ENCODE measurements around the gene GTPBP1. TPM values are rescaled to one million over a fixed set of nuclear protein-coding genes. Genes with fewer than 3 reads are reported as not detected.

Gene GTPBP1
- total RNA-seq, 4 donors from 2014 or later: 16.2 to 71.5 (median 56.1) TPM

DNA sequence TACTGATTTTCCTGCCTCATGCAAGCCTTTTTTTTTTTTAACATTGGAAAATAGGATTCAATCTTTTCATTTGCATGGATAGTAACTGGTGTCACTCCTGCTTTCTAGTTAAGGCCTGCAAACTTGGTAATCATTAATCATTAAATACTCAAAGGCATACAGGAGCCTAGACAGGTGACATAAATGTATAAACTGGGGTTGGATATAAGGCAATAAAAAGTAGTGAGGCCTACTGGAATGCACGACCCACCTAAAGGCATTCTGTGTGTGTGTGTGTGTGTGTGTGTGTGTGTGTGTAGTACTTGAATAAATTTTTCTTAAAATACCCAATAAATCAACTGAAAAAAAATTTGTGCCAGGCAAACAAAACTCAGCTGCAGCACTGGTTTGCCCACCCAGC is 16.1 kb upstream of the GTPBP1 start:
- Histone ChIP-seq H3K27ac (no peak overlapping the region), H3K36me3 (no peaks in the 10 kb centered on the region), H3K4me3 (no peak overlapping the region), H3K27me3 (no peaks in the 10 kb centered on the region), H3K4me1 (no peaks in the 10 kb centered on the region), H3K9me3 (no peaks in the 10 kb centered on the region)
- TF ChIP-seq POLR2A (IDR thresholded peaks at IDR 0.05): no peak
- TF ChIP-seq, protein P1, sequence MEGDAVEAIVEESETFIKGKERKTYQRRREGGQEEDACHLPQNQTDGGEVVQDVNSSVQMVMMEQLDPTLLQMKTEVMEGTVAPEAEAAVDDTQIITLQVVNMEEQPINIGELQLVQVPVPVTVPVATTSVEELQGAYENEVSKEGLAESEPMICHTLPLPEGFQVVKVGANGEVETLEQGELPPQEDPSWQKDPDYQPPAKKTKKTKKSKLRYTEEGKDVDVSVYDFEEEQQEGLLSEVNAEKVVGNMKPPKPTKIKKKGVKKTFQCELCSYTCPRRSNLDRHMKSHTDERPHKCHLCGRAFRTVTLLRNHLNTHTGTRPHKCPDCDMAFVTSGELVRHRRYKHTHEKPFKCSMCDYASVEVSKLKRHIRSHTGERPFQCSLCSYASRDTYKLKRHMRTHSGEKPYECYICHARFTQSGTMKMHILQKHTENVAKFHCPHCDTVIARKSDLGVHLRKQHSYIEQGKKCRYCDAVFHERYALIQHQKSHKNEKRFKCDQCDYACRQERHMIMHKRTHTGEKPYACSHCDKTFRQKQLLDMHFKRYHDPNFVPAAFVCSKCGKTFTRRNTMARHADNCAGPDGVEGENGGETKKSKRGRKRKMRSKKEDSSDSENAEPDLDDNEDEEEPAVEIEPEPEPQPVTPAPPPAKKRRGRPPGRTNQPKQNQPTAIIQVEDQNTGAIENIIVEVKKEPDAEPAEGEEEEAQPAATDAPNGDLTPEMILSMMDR (IDR thresholded peaks at IDR 0.05): no peak
- intact Hi-C loops (cut with DNase I; ENCODE audit: low total_unique reads): no loop called here
- no peak for DNase-seq

- intact Hi-C loops (cut with DNase I; ENCODE audit: low total_unique reads): no loop called here
- Histone ChIP-seq H3K36me3 (no peaks in the 10 kb centered on the region), H3K4me1 (peaks cover 0 to 14% of the 10 kb centered on the region in 2 donors), H3K27me3 (no peaks in the 10 kb centered on the region), H3K27ac (no peak overlapping the region), H3K9me3 (no peaks in the 10 kb centered on the region), H3K4me3 (no peak overlapping the region)
- no peak for TF ChIP-seq POLR2A (IDR thresholded peaks at IDR 0.05)
- TF ChIP-seq, protein P1 (IDR thresholded peaks at IDR 0.05): no peak
- DNase-seq: no peak
Observed at GRCh38 chr22:38694049-38694448, 11.7 kb upstream of the GTPBP1 start.

- Histone ChIP-seq H3K4me3 (no peak overlapping the region), H3K9me3 (no peaks in the 10 kb centered on the region), H3K27me3 (no peaks in the 10 kb centered on the region), H3K27ac (no peak overlapping the region), H3K4me1 (peaks cover 0 to 19% of the 10 kb centered on the region in 2 donors), H3K36me3 (no peaks in the 10 kb centered on the region)
- TF ChIP-seq, protein P1 (IDR thresholded peaks at IDR 0.05): no peak
- TF ChIP-seq POLR2A (IDR thresholded peaks at IDR 0.05): no peak
- intact Hi-C loops (cut with DNase I; ENCODE audit: low total_unique reads): no loop called here
- DNase-seq: no peak
Observed at GRCh38 chr22:38694940-38695339, 10.8 kb upstream of the GTPBP1 start.

DNA sequence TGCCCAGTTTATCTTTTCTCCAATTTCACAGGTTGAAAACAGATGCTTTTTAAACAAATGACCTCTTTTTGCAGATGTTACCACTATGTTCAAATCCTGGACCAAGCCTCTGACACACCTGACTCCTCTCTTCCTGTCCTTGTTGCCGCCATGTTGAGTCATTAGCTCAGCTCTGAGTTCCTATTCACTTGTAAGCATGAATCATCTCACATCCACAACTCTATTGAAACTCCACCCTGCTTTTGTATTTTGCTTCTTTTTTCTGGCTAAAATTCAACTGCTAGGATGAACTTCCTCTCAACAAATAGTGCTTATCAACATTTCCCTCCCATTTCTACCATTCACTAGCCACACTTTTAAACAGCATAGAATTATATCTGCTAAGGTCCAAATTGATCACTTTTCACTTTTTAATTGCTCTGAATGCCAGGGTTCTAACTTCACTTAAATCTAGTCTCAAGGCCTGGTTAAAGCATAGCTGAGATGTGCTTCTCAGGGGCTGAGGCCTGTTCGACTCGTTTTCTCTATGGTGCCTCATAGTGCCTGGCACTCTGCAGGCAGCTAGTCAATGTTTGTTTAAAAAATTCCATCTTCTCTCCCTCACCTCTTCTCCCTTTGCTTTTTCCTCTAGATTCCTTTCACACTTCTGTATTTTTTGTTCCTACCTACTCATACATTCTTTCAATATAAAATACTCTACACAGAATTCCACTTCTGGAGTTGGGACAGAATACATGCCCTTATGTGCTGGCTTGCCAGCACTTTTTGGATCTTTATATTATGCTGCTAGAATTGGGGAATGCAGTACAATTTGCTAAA is 8.9 kb upstream of the GTPBP1 start:
- no peak overlapping the region for H3K4me3 ChIP-seq

More for the DNA sequence above, 8.9 kb upstream of the GTPBP1 start:
- Histone ChIP-seq H3K36me3 (no peaks in the 10 kb centered on the region), H3K27ac (peak overlapping the region; percentile 25 to 56), H3K4me1 (peaks cover 0 to 22% of the 10 kb centered on the region in 2 donors), H3K27me3 (no peaks in the 10 kb centered on the region), H3K9me3 (no peaks in the 10 kb centered on the region)
- no peak for TF ChIP-seq POLR2A (IDR thresholded peaks at IDR 0.05)
- TF ChIP-seq, protein P1 (IDR thresholded peaks at IDR 0.05): no peak
- intact Hi-C loops (cut with DNase I; ENCODE audit: low total_unique reads): no loop called here
- no peak for DNase-seq

Data from uterus (tissue), 4 donors.